ENCODE data around the gene WDR55.
"Not testable (repeated sequence)": the region's sequence is repeated elsewhere in the genome, so short reads cannot be mapped to it uniquely, and the experiment has no call there.

DNA sequence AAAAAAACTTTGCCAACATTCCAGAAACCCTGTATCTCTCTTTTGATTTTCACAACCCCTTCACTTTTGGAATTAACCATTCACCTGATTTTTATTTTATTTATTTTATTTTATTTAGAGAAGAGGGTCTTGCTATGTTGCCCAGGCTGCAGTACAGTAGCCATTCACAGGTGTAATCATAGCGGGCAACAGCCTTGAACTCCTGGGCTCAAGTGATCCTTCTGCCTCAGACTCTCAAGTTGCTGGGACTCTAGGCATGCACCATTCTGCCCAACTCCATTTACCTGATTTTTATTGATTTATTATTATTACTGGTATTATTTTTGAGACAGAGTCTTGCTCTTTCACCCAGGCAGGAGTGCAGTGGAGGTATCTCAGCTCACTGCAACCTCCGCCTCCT is 51.5 kb downstream of the WDR55 start:
- TF ChIP-seq, protein P1, sequence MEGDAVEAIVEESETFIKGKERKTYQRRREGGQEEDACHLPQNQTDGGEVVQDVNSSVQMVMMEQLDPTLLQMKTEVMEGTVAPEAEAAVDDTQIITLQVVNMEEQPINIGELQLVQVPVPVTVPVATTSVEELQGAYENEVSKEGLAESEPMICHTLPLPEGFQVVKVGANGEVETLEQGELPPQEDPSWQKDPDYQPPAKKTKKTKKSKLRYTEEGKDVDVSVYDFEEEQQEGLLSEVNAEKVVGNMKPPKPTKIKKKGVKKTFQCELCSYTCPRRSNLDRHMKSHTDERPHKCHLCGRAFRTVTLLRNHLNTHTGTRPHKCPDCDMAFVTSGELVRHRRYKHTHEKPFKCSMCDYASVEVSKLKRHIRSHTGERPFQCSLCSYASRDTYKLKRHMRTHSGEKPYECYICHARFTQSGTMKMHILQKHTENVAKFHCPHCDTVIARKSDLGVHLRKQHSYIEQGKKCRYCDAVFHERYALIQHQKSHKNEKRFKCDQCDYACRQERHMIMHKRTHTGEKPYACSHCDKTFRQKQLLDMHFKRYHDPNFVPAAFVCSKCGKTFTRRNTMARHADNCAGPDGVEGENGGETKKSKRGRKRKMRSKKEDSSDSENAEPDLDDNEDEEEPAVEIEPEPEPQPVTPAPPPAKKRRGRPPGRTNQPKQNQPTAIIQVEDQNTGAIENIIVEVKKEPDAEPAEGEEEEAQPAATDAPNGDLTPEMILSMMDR (IDR thresholded peaks at IDR 0.05): not testable (repeated sequence)
- not testable (repeated sequence) for TF ChIP-seq POLR2A (IDR thresholded peaks at IDR 0.05)

Data from esophagus squamous epithelium (tissue), 4 donors.